IMR-90 (cell line): ENCODE data around the gene NTM. TPM values are rescaled to one million over a fixed set of nuclear protein-coding genes. Genes with fewer than 3 reads are reported as not detected.

Source experiments
- ATAC-seq: fragments of 200-7000 bp; cut with Tn5 transposase; 2 replicates; pipeline ENCODE4 v1.9.1; 2020; ENCODE audit warnings: low read depth, mild to moderate bottlenecking, moderate library complexity
- BruUV-seq: library from RNA; stranded (reverse); fragments of 400-500 nt; replicated peaks from 2 replicates; lab custom pipeline; 2021; lab: Mats Ljungman, UMichigan
- CTCF ChIA-PET: fragments of 300-600 bp; formaldehyde crosslinking; extraction: SDS; loops from one replicate; lab custom pipeline; 2021; ENCODE audit warnings: antibody characterized with exemption; lab: Yijun Ruan, JAX
- POLR2A ChIA-PET: fragments of 300-600 bp; sonication (Branson Sonifier 250); formaldehyde crosslinking; loops from one replicate; lab custom pipeline; 2022; ENCODE audit warnings: antibody characterized with exemption; ENCODE audit not compliant: unreplicated experiment; lab: Charles Lee
- DNase-seq: peaks from one replicate; pipeline ENCODE4 v3.0.0; 2013
- H2AFZ ChIP-seq: replicated peaks from 2 replicates; pipeline ENCODE3; 2013; ENCODE audit warnings: low read length, mild to moderate bottlenecking; ENCODE audit not compliant: poor library complexity
- H2AK5ac ChIP-seq: 2 replicates; pipeline ENCODE4 v1.6.1; 2013; ENCODE audit warnings: low read depth, low read length, inconsistent platforms
- H2AK9ac ChIP-seq: replicated peaks from 2 replicates; pipeline ENCODE3; 2013; ENCODE audit warnings: mild to moderate bottlenecking, low read depth, low read length, moderate library complexity; ENCODE audit not compliant: poor library complexity
- H2BK120ac ChIP-seq: 2 replicates; pipeline ENCODE4 v1.6.1; 2013; ENCODE audit warnings: low read depth, low read length, inconsistent platforms
- H2BK15ac ChIP-seq: 3 replicates; pipeline ENCODE4 v1.6.1; 2013; ENCODE audit warnings: low read depth, low read length, inconsistent platforms
- H2BK20ac ChIP-seq: 2 replicates; pipeline ENCODE4 v1.6.1; 2013; ENCODE audit warnings: low read depth, mild to moderate bottlenecking, inconsistent platforms, low read length, moderate library complexity
- H2BK5ac ChIP-seq: 2 replicates; pipeline ENCODE4 v1.6.1; 2013; ENCODE audit warnings: mild to moderate bottlenecking, low read depth, low read length, inconsistent platforms; ENCODE audit not compliant: poor library complexity, severe bottlenecking
- H3K14ac ChIP-seq: replicated peaks from 2 replicates; pipeline ENCODE4 v1.6.1; 2013; ENCODE audit warnings: low read depth, low read length, inconsistent platforms
- H3K18ac ChIP-seq: 2 replicates; pipeline ENCODE4 v1.6.1; 2013; ENCODE audit warnings: low read depth, low read length, control low read depth
- H3K23ac ChIP-seq: 2 replicates; pipeline ENCODE4 v1.6.1; 2013; ENCODE audit warnings: low read depth, low read length, inconsistent platforms
- H3K27ac ChIP-seq: 2 replicates; pipeline ENCODE4 v1.5.1; 2013; ENCODE audit warnings: mild to moderate bottlenecking, control low read depth, low read length; ENCODE audit not compliant: insufficient read depth
- H3K27me3 ChIP-seq: 2 replicates; pipeline ENCODE4 v1.6.1; 2013; ENCODE audit warnings: low read length; ENCODE audit not compliant: control insufficient read depth, insufficient read depth
- H3K36me3 ChIP-seq: 2 replicates; pipeline ENCODE4 v1.6.1; 2013; ENCODE audit warnings: low read length, mixed read lengths; ENCODE audit not compliant: control insufficient read depth, insufficient read depth
- H3K4ac ChIP-seq: 2 replicates; pipeline ENCODE4 v1.6.1; 2013; ENCODE audit warnings: low read depth, low read length, inconsistent platforms
- H3K4me1 ChIP-seq: 2 replicates; pipeline ENCODE4 v1.6.1; 2013; ENCODE audit warnings: low read length, mixed read lengths; ENCODE audit not compliant: control insufficient read depth, insufficient read depth
- H3K4me2 ChIP-seq: 2 replicates; pipeline ENCODE4 v1.6.1; 2013; ENCODE audit warnings: low read depth, mild to moderate bottlenecking, control low read depth, low read length, moderate library complexity
- H3K4me3 ChIP-seq: 2 replicates; pipeline ENCODE4 v1.5.1; 2013; ENCODE audit warnings: low read depth, mild to moderate bottlenecking, control low read depth, low read length, moderate library complexity; ENCODE audit not compliant: insufficient read depth
- H3K56ac ChIP-seq: 2 replicates; pipeline ENCODE4 v1.6.1; 2013; ENCODE audit warnings: low read length, inconsistent platforms; ENCODE audit not compliant: insufficient read depth; ENCODE audit errors: extremely low read depth
- H3K79me1 ChIP-seq, 2 experiments: 2 replicates each; pipeline ENCODE4 v1.6.1; 2013; ENCODE audit warnings: low read length in 2 of 2, inconsistent platforms in 1 of 2, low read depth in 1 of 2
- H3K9ac ChIP-seq: 2 replicates; pipeline ENCODE4 v1.6.1; 2013; ENCODE audit warnings: low read depth, low read length, control low read depth
- H3K9me1 ChIP-seq: 2 replicates; pipeline ENCODE4 v1.6.1; 2013; ENCODE audit warnings: low read length, inconsistent platforms; ENCODE audit not compliant: insufficient read depth
- H3K9me3 ChIP-seq: 2 replicates; pipeline ENCODE4 v1.6.1; 2013; ENCODE audit warnings: low read length; ENCODE audit not compliant: control insufficient read depth, insufficient read depth
- H4K20me1 ChIP-seq: 2 replicates; pipeline ENCODE4 v1.6.1; 2013; ENCODE audit warnings: low read length, inconsistent platforms; ENCODE audit not compliant: insufficient read depth
- H4K5ac ChIP-seq: 2 replicates; pipeline ENCODE4 v1.6.1; 2013; ENCODE audit warnings: mild to moderate bottlenecking, low read depth, low read length, control low read depth
- H4K8ac ChIP-seq, 2 experiments: 2 replicates each; pipeline ENCODE4 v1.6.1; 2013; ENCODE audit warnings: low read depth in 2 of 2, low read length in 2 of 2, control low read depth in 1 of 2, inconsistent platforms in 1 of 2
- H4K91ac ChIP-seq: 2 replicates; pipeline ENCODE4 v1.6.1; 2013; ENCODE audit warnings: low read depth, low read length, inconsistent platforms; ENCODE audit not compliant: insufficient read depth
- CEBPB ChIP-seq: IDR thresholded peaks from 2 replicates; pipeline ENCODE4 v1.6.1; 2012; ENCODE audit warnings: low read depth, low read length, improper control_type of control experiment
- ELK1 ChIP-seq: fragments of 150-350 bp; IDR thresholded peaks from 2 replicates; pipeline ENCODE4 v1.6.1; 2016; ENCODE audit warnings: low read depth, mild to moderate bottlenecking, low read length, moderate library complexity, borderline replicate concordance
- MAZ ChIP-seq: IDR thresholded peaks from 2 replicates; pipeline ENCODE4 v1.6.1; 2012; ENCODE audit warnings: low read depth, mild to moderate bottlenecking, low read length, improper control_type of control experiment, moderate library complexity, borderline replicate concordance
- NFE2L2 ChIP-seq: fragments of 150-350 bp; IDR thresholded peaks from 2 replicates; pipeline ENCODE4 v1.6.1; 2016; ENCODE audit warnings: low read depth, mild to moderate bottlenecking, low read length
- SMC3 ChIP-seq: fragments of 150-350 bp; IDR thresholded peaks from 2 replicates; pipeline ENCODE4 v1.6.1; 2016; ENCODE audit warnings: low read depth, mild to moderate bottlenecking, antibody characterized with exemption, low read length, moderate library complexity
- USF2 ChIP-seq: fragments of 150-350 bp; IDR thresholded peaks from 2 replicates; pipeline ENCODE4 v1.6.1; 2017; ENCODE audit warnings: mild to moderate bottlenecking, antibody characterized with exemption, low read length, low read depth
- WGBS, 2 experiments: methylation state at CpG; one replicate each; pipeline versions ENCODE4 v1.1.5 to v1.1.7; 2013; ENCODE audit warnings: missing lambda C conversion rate in 2 of 2; ENCODE audit not compliant: insufficient read length in 1 of 2; ENCODE audit errors: extremely low coverage in 2 of 2; 5-methylcytosine and 5-hydroxymethylcytosine counted together
- dilution Hi-C: fragments of 300-500 bp; cut with HindIII; formaldehyde crosslinking; loops from one replicate; pipeline ENCODE4 v1.14.3; 2018; ENCODE audit warnings: low sequenced_read_pairs; ENCODE audit not compliant: unreplicated experiment
- in situ Hi-C: fragments of 300-500 bp; cut with MboI; formaldehyde crosslinking; loops from 3 replicates; pipeline ENCODE4 v1.14.3; 2019; ENCODE audit warnings: low sequenced_read_pairs, inconsistent platforms, mixed read lengths
- intact Hi-C: fragments of 100-400 bp; cut with micrococcal nuclease; formaldehyde crosslinking; loops from 2 replicates; pipeline ENCODE4 v1.10.0; 2022
- polyA plus RNA-seq, 3 experiments: library from polyadenylated mRNA; depleted of rRNA; stranded (reverse); fragments of >200 nt; gene quantifications; 2 replicates each; pipeline ENCODE4 v1.2.3, GENCODE V29; 2012; ENCODE audit warnings: low replicate concordance in 1 of 3
- total RNA-seq: library from RNA; depleted of rRNA; stranded (reverse); fragments of >200 nt; gene quantifications from 2 replicates; pipeline ENCODE4 v1.2.3, GENCODE V29; 2012

Gene NTM
- total and polyA plus RNA-seq, 2 of the 4 experiments (the other 2 are of a cell fraction) = 19.5 to 25.5 TPM

GRCh38 chr11:132035766-132036165 is 665.4 kb downstream of the NTM start:
- CTCF ChIA-PET = interaction anchor here (1.1 kb wide), 1 partner anchor 122 kb away, joined by 4 read pairs; no protein-coding TSS in a partner anchor
- Histone ChIP-seq H4K91ac (peak overlapping the region; percentile 53), H3K9me3 (no peaks in the 10 kb centered on the region), H3K4me1 (peaks cover 28% of the 10 kb centered on the region), H3K36me3 (no peaks in the 10 kb centered on the region), H4K5ac (peak overlapping the region; percentile 27; the same call in 1 of the 2 replicates), H3K14ac (peak overlapping the region; percentile 29; the same call in 1 of the 2 replicates), H2AK5ac (peak overlapping the region; percentile 73; the same call in 1 of the 2 replicates), H2BK5ac (peak overlapping the region; percentile 48), H2AFZ (no peak overlapping the region), H3K23ac (peak overlapping the region; percentile 71; the same call in 1 of the 2 replicates), H2BK120ac (peak overlapping the region; percentile 60), H2BK15ac (peak overlapping the region; percentile 62; the same call in 2 of the 3 replicates), H3K18ac (peak overlapping the region; percentile 64), H3K9me1 (peaks cover 25% of the 10 kb centered on the region), H3K27me3 (no peaks in the 10 kb centered on the region), H3K9ac (no peak overlapping the region), H3K79me1 (peaks cover 12 to 77% of the 10 kb centered on the region in 2 experiments), H3K4me3 (no peak overlapping the region), H3K4ac (peak overlapping the region; percentile 60), H3K56ac (no peak overlapping the region), H3K27ac (0 out of 2 replicates have a peak overlapping the region, but pooled peaks have one; percentile 17), H2BK20ac (peak overlapping the region; percentile 66), H2AK9ac (peak overlapping the region; percentile 7), H4K8ac (peak overlapping the region in 1 of 2 experiments; percentile 6; a peak in 2 of 4 replicates), H3K4me2 (no peak overlapping the region), H4K20me1 (no peaks in the 10 kb centered on the region)
- dilution Hi-C loops (no loop called here), in situ Hi-C loops (no loop called here), intact Hi-C loops (no loop called here)
- no peak for DNase-seq
- no CpG with 5 or more reads among the region's 4 CpGs for WGBS, 2 experiments
- no TSS peak for BruUV-seq
- TF ChIP-seq NFE2L2 = no peak
- TF ChIP-seq USF2 = no peak
- no peak for TF ChIP-seq SMC3
- no peak for TF ChIP-seq MAZ
- TF ChIP-seq ELK1 = no peak
- no peak for TF ChIP-seq CEBPB
- POLR2A ChIA-PET = no interaction called here
- ATAC-seq = no peak
